H1 (cell line): Measurements from ENCODE around the gene KRTAP2-4. TPM values are rescaled to one million over a fixed set of nuclear protein-coding genes. Genes with fewer than 3 reads are reported as not detected.

ENCODE experiments used
- CTCF ChIA-PET: fragments of 300-600 bp; sonication (Branson Sonifier 250); formaldehyde crosslinking; loops from one replicate; lab custom pipeline; 2021; ENCODE audit not compliant: partially characterized antibody; lab: Charles Lee
- POLR2A ChIA-PET: fragments of 300-600 bp; sonication (Branson Sonifier 250); formaldehyde crosslinking; loops from one replicate; lab custom pipeline; 2021; ENCODE audit warnings: inconsistent platforms; ENCODE audit not compliant: partially characterized antibody; lab: Charles Lee
- DNase-seq, 2 experiments: peaks; one replicate each; pipeline versions ENCODE4 v3.0.0 to v3.0.0-alpha.2; 2010 to 2022; ENCODE audit warnings: low spot score in 2 of 2, low read depth in 1 of 2, mixed read lengths in 1 of 2
- FAIRE-seq: peaks from 2 replicates; lab custom pipeline; 2011; peaks lifted over from hg19 to GRCh38; lab: Jason Lieb, UNC
- H2AFZ ChIP-seq: 2 replicates; pipeline ENCODE4 v1.8.1; 2012; ENCODE audit warnings: low read length, inconsistent platforms
- H2AK5ac ChIP-seq: 2 replicates; pipeline ENCODE4 v1.6.1; 2013; ENCODE audit warnings: low read depth, low read length
- H2BK120ac ChIP-seq: replicated peaks from 2 replicates; pipeline ENCODE3; 2013; ENCODE audit warnings: low read depth, low read length, inconsistent platforms
- H2BK12ac ChIP-seq: 2 replicates; pipeline ENCODE4 v1.6.1; 2013; ENCODE audit warnings: low read depth, low read length
- H2BK15ac ChIP-seq: 2 replicates; pipeline ENCODE4 v1.6.1; 2013; ENCODE audit warnings: low read length
- H2BK20ac ChIP-seq: 2 replicates; pipeline ENCODE4 v1.6.1; 2013; ENCODE audit warnings: low read length
- H2BK5ac ChIP-seq: 2 replicates; pipeline ENCODE4 v1.6.1; 2013; ENCODE audit warnings: low read depth, low read length
- H3K14ac ChIP-seq: 2 replicates; pipeline ENCODE4 v1.6.1; 2013; ENCODE audit warnings: inconsistent platforms; ENCODE audit not compliant: insufficient read length
- H3K18ac ChIP-seq: 2 replicates; pipeline ENCODE4 v1.6.1; 2013; ENCODE audit warnings: low read length; ENCODE audit errors: extremely low read depth
- H3K23ac ChIP-seq: 2 replicates; pipeline ENCODE4 v1.6.1; 2013; ENCODE audit warnings: inconsistent platforms; ENCODE audit not compliant: insufficient read length
- H3K23me2 ChIP-seq: 2 replicates; pipeline ENCODE4 v1.6.1; 2013; ENCODE audit warnings: low read depth, low read length
- H3K27ac ChIP-seq: 2 replicates; pipeline ENCODE4 v1.6.1; 2011; ENCODE audit warnings: low read depth, low read length, inconsistent platforms
- H3K27me3 ChIP-seq, 4 experiments: replicated peaks in 1 of 4; 1 replicate in 1 of 4; 2 replicates in 3 of 4; pipeline versions ENCODE4 v1.6.1 to v1.8.1; 2011 to 2013; ENCODE audit warnings: low read length in 3 of 4, mild to moderate bottlenecking in 3 of 4, inconsistent platforms in 2 of 4, mixed read lengths in 2 of 4, moderate library complexity in 1 of 4; ENCODE audit not compliant: control insufficient read depth in 3 of 4, insufficient read depth in 3 of 4; ENCODE audit errors: extremely low read depth in 1 of 4
- H3K36me3 ChIP-seq, 4 experiments: 2 replicates each; pipeline versions ENCODE4 v1.6.1 to v1.8.1; 2011 to 2013; ENCODE audit warnings: mild to moderate bottlenecking in 4 of 4, low read length in 3 of 4, moderate library complexity in 2 of 4, control low read depth in 1 of 4, inconsistent platforms in 1 of 4; ENCODE audit not compliant: insufficient read depth in 4 of 4, control insufficient read depth in 2 of 4
- H3K4ac ChIP-seq: replicated peaks from 2 replicates; pipeline ENCODE3; 2013; ENCODE audit warnings: low read length, low read depth, mixed read lengths, inconsistent platforms; ENCODE audit not compliant: insufficient read length
- H3K4me1 ChIP-seq, 4 experiments: replicated peaks in 1 of 4; 1 replicate in 1 of 4; 2 replicates in 3 of 4; pipeline versions ENCODE4 v1.6.1 to v1.8.1; 2011 to 2013; ENCODE audit warnings: low read length in 3 of 4, inconsistent platforms in 2 of 4, mixed read lengths in 1 of 4; ENCODE audit not compliant: insufficient read depth in 4 of 4, control insufficient read depth in 3 of 4
- H3K4me2 ChIP-seq, 2 experiments: 2 replicates each; pipeline versions ENCODE4 v1.6.1 to v1.8.1; 2011 to 2013; ENCODE audit warnings: low read depth in 2 of 2, low read length in 2 of 2, control low read depth in 1 of 2, inconsistent platforms in 1 of 2, mild to moderate bottlenecking in 1 of 2; ENCODE audit not compliant: insufficient read depth in 1 of 2
- H3K4me3 ChIP-seq, 4 experiments: fragments of 200-600, 300-600 bp in 1 of 4; sonication (generic), shearing (Covaris generic), sonication (Bioruptor Twin) in 1 of 4; 2 replicates each; pipeline versions ENCODE4 v1.5.1 to v1.8.1; 2011 to 2016; ENCODE audit warnings: low read length in 4 of 4, low read depth in 3 of 4, control low read depth in 2 of 4, inconsistent platforms in 2 of 4, mild to moderate bottlenecking in 2 of 4, mixed read lengths in 1 of 4, moderate library complexity in 1 of 4; ENCODE audit not compliant: insufficient read depth in 2 of 4; ENCODE audit errors: extremely low read depth in 1 of 4
- H3K56ac ChIP-seq: replicated peaks from 2 replicates; pipeline ENCODE3; 2013; ENCODE audit warnings: low read depth, mild to moderate bottlenecking, mixed read lengths, low read length, inconsistent platforms; ENCODE audit not compliant: insufficient read length
- H3K79me1 ChIP-seq: 2 replicates; pipeline ENCODE4 v1.6.1; 2013; ENCODE audit warnings: low read depth, low read length, control low read depth
- H3K79me2 ChIP-seq, 2 experiments: 2 replicates each; pipeline versions ENCODE4 v1.6.1 to v1.8.1; 2012 to 2013; ENCODE audit warnings: low read length in 2 of 2, mild to moderate bottlenecking in 2 of 2, inconsistent platforms in 1 of 2; ENCODE audit not compliant: insufficient read depth in 2 of 2, control insufficient read depth in 1 of 2
- H3K9ac ChIP-seq, 4 experiments: replicated peaks in 1 of 4; 1 replicate in 1 of 4; 2 replicates in 3 of 4; pipeline versions ENCODE4 v1.6.1 to v1.8.1; 2011 to 2013; ENCODE audit warnings: low read depth in 3 of 4, low read length in 3 of 4, control low read depth in 2 of 4, mild to moderate bottlenecking in 2 of 4, moderate library complexity in 2 of 4, inconsistent platforms in 1 of 4; ENCODE audit errors: extremely low read depth in 1 of 4
- H3K9me3 ChIP-seq, 2 experiments: 2 replicates each; pipeline versions ENCODE4 v1.6.1 to v1.8.1; 2012 to 2013; ENCODE audit warnings: mild to moderate bottlenecking in 2 of 2, moderate library complexity in 2 of 2, control low read depth in 1 of 2, inconsistent platforms in 1 of 2, low read depth in 1 of 2, low read length in 1 of 2, mixed read lengths in 1 of 2; ENCODE audit not compliant: insufficient read depth in 2 of 2
- H4K20me1 ChIP-seq, 2 experiments: replicated peaks in 1 of 2; 2 replicates each; pipeline versions ENCODE3 to v1.8.1; 2011 to 2013; ENCODE audit warnings: inconsistent platforms in 2 of 2, low read length in 2 of 2, mild to moderate bottlenecking in 1 of 2; ENCODE audit not compliant: insufficient read depth in 2 of 2, control insufficient read depth in 1 of 2
- H4K5ac ChIP-seq: 2 replicates; pipeline ENCODE4 v1.6.1; 2013; ENCODE audit warnings: low read length, low read depth, mixed read lengths, inconsistent platforms; ENCODE audit not compliant: insufficient read length
- H4K8ac ChIP-seq: 2 replicates; pipeline ENCODE4 v1.8.0; 2013; ENCODE audit warnings: mild to moderate bottlenecking, moderate library complexity, low read length, inconsistent platforms; ENCODE audit not compliant: insufficient read depth; ENCODE audit errors: extremely low read depth
- H4K91ac ChIP-seq: replicated peaks from 2 replicates; pipeline ENCODE3; 2013; ENCODE audit warnings: low read length, mixed read lengths, inconsistent platforms; ENCODE audit not compliant: insufficient read length
- BCL11A ChIP-seq, 2 experiments: IDR thresholded peaks; one replicate each; pipeline ENCODE4 v1.6.1; 2011; ENCODE audit warnings: low read depth in 2 of 2, low read length in 2 of 2, mild to moderate bottlenecking in 2 of 2
- RBBP5 ChIP-seq: IDR thresholded peaks from 2 replicates; pipeline ENCODE4 v1.7.1; 2012; ENCODE audit warnings: low read depth, mild to moderate bottlenecking, inconsistent platforms, low read length, moderate library complexity, borderline replicate concordance
- polyA plus RNA-seq, 7 experiments: library from polyadenylated mRNA; depleted of rRNA in 3 of 7; stranded (reverse) in 5 of 7; unstranded in 2 of 7; fragments of >200 nt in 5 of 7; fragments of 200-250 nt in 2 of 7; gene quantifications; 1 replicate in 5 of 7; 2 replicates in 1 of 7; 4 replicates in 1 of 7; pipeline versions ENCODE4 v1.2.1 to v1.2.3, GENCODE V29; 2011 to 2013; ENCODE audit warnings: missing spikeins in 2 of 7, mixed read lengths in 2 of 7
- total RNA-seq: library from RNA; stranded (reverse); fragmentation: NEBNext Ultra II Directional; extraction: Animal tissue kit (Norgen Biotek cat#: 25700); gene quantifications from 2 replicates; pipeline ENCODE4 v1.2.1, GENCODE V29; 2021

Gene KRTAP2-4
- total and polyA plus RNA-seq, 2 of the 8 experiments (the other 6 are each of a cell fraction or from before 2014, with no cell fraction given), result not detected

- Histone ChIP-seq H3K36me3 (no peaks in the 10 kb centered on the region), H2BK120ac (no peak overlapping the region), H3K14ac (no peak overlapping the region), H3K79me2 (no peaks in the 10 kb centered on the region), H3K9me3 (no peaks in the 10 kb centered on the region), H3K4me1 (no peaks in the 10 kb centered on the region), H2BK20ac (no peak overlapping the region), H3K23ac (no peak overlapping the region), H4K20me1 (no peaks in the 10 kb centered on the region), H2AK5ac (no peak overlapping the region), H3K4ac (no peak overlapping the region), H3K4me2 (no peak overlapping the region), H3K18ac (no peak overlapping the region), H4K8ac (no peak overlapping the region), H3K79me1 (no peaks in the 10 kb centered on the region), H2AFZ (no peak overlapping the region), H3K9ac (no peak overlapping the region), H3K56ac (no peak overlapping the region), H2BK12ac (no peak overlapping the region), H2BK5ac (no peak overlapping the region), H3K27me3 (no peaks in the 10 kb centered on the region), H4K5ac (no peak overlapping the region), H3K23me2 (no peaks in the 10 kb centered on the region), H2BK15ac (no peak overlapping the region), H4K91ac (no peak overlapping the region), H3K27ac (no peak overlapping the region), H3K4me3 (no peak overlapping the region)
- DNase-seq (no peak), FAIRE-seq (no peak)
- ChIA-PET POLR2A (no interaction called here), CTCF (no interaction called here)
- TF ChIP-seq BCL11A (IDR thresholded peaks at IDR 0.05; ENCODE audit: low read depth in 2 of 2, low read length in 2 of 2), result no peak
- TF ChIP-seq RBBP5, result no peak
Measured at GRCh38 chr17:41067281-41067680, 1.6 kb upstream of the KRTAP2-4 start.
